OCI-LY3 (cell line): ENCODE data around the gene OTOG.

Experiments
- EZH2phosphoT487 ChIP-seq: fragments of 200-600 bp; shearing (Covaris generic); IDR thresholded peaks from 2 replicates; pipeline ENCODE4 v1.6.1; 2018; ENCODE audit warnings: antibody characterized with exemption, mixed run types, low read depth
- TF ChIP-seq, protein P1 (sequence below): fragments of 200-600, 300-600 bp; sonication (generic); IDR thresholded peaks from 2 replicates; pipeline ENCODE4 v1.5.1; 2014; ENCODE audit warnings: antibody characterized with exemption, low read length, low read depth

DNA sequence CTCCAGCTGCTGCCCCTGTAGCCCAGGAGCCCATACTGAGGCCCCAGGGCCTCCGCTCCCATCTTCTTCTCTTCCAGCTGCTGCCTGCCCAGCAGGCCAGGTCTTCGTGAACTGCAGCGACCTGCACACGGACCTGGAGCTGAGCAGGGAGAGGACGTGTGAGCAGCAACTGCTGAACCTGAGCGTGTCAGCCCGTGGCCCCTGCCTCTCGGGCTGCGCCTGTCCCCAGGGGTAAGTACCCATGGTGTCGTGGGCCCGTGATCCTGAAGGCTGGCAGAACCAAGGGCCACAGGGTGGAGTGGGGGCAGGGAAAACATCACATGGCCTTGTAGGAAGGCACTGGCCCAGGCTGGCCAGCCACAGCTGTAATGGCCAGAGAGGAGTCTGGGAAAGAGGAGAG is 31.2 kb downstream of the OTOG start:
- TF ChIP-seq, protein P1, sequence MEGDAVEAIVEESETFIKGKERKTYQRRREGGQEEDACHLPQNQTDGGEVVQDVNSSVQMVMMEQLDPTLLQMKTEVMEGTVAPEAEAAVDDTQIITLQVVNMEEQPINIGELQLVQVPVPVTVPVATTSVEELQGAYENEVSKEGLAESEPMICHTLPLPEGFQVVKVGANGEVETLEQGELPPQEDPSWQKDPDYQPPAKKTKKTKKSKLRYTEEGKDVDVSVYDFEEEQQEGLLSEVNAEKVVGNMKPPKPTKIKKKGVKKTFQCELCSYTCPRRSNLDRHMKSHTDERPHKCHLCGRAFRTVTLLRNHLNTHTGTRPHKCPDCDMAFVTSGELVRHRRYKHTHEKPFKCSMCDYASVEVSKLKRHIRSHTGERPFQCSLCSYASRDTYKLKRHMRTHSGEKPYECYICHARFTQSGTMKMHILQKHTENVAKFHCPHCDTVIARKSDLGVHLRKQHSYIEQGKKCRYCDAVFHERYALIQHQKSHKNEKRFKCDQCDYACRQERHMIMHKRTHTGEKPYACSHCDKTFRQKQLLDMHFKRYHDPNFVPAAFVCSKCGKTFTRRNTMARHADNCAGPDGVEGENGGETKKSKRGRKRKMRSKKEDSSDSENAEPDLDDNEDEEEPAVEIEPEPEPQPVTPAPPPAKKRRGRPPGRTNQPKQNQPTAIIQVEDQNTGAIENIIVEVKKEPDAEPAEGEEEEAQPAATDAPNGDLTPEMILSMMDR = no peak
- TF ChIP-seq EZH2phosphoT487 = no peak
